SK-N-MC (cell line): ENCODE data around the gene MED13L.

Experiments
- EZH2 ChIP-seq: fragments of 200-600 bp; sonication (generic); IDR thresholded peaks from one replicate; pipeline ENCODE4 v1.6.1; 2017; ENCODE audit warnings: antibody characterized with exemption
- FOXP2 ChIP-seq: optimal IDR thresholded peaks from 2 replicates; pipeline ENCODE3; 2011; ENCODE audit warnings: mild to moderate bottlenecking, moderate library complexity; ENCODE audit not compliant: insufficient read depth; ENCODE audit errors: extremely low read length, control extremely low read depth
- POLR2AphosphoS5 ChIP-seq: IDR thresholded peaks from 2 replicates; pipeline ENCODE4 v1.6.1; 2012; ENCODE audit warnings: mild to moderate bottlenecking, low read depth, low read length, borderline replicate concordance

- TF ChIP-seq EZH2 (no peak), POLR2AphosphoS5 (no peak), FOXP2 (no peak)
Observed at GRCh38 chr12:116002890-116003536, 274.5 kb downstream of the MED13L start.
